KOPT-K1 (cell line): Measurements from ENCODE around the gene SPTBN1.

Source experiments
- H3K27ac ChIP-seq: fragments of 200-600 bp; sonication (generic); 2 replicates; pipeline ENCODE4 v1.5.1; 2016; ENCODE audit warnings: antibody characterized with exemption, mild to moderate bottlenecking, low read depth, low read length; ENCODE audit not compliant: poor library complexity, severe bottlenecking
- H3K36me3 ChIP-seq: fragments of 200-600 bp; sonication (generic); 2 replicates; pipeline ENCODE4 v1.5.1; 2017; ENCODE audit warnings: antibody characterized with exemption, mild to moderate bottlenecking, low read length, moderate library complexity; ENCODE audit not compliant: insufficient read depth
- H3K9me3 ChIP-seq: fragments of 200-600 bp; sonication (generic); 2 replicates; pipeline ENCODE4 v1.5.1; 2017; ENCODE audit warnings: antibody characterized with exemption, low read length, mild to moderate bottlenecking; ENCODE audit not compliant: insufficient read depth, poor library complexity, severe bottlenecking

The SPTBN1 gene

GRCh38 chr2:54428108-54428831, 27.9 kb upstream of the SPTBN1 start:
- H3K27ac ChIP-seq: no peak overlapping the region
- H3K36me3 ChIP-seq: no peaks in the 10 kb centered on the region
- H3K9me3 ChIP-seq: no peaks in the 10 kb centered on the region

DNA sequence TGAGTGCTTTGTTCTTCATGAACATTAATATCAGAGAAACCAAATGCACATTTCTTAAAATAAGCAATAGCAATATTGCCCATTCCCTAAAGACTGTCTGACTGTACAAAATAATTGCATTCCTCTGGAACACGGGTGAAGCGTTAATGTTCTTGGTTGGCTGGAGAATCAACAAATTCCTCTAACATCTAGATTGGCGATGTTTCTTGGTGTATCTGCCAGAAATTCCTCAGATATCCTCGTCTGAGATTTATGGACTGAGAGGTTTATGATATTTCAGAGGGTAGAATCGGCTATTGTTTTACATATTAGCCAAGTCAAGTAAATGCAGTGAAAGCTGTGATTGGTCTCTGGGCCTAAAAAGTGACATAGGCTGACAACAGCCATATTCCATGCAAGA, 27.1 kb upstream of the SPTBN1 start:
- Histone ChIP-seq H3K27ac (no peak overlapping the region), H3K9me3 (no peaks in the 10 kb centered on the region), H3K36me3 (no peaks in the 10 kb centered on the region)

GRCh38 chr2:54429811-54430551, 26.1 kb upstream of the SPTBN1 start:
- Histone ChIP-seq H3K27ac (no peak overlapping the region), H3K36me3 (no peaks in the 10 kb centered on the region), H3K9me3 (no peaks in the 10 kb centered on the region)

GRCh38 chr2:54430649-54431048, 25.5 kb upstream of the SPTBN1 start:
- Histone ChIP-seq H3K9me3 (no peaks in the 10 kb centered on the region), H3K36me3 (no peaks in the 10 kb centered on the region), H3K27ac (no peak overlapping the region)

DNA sequence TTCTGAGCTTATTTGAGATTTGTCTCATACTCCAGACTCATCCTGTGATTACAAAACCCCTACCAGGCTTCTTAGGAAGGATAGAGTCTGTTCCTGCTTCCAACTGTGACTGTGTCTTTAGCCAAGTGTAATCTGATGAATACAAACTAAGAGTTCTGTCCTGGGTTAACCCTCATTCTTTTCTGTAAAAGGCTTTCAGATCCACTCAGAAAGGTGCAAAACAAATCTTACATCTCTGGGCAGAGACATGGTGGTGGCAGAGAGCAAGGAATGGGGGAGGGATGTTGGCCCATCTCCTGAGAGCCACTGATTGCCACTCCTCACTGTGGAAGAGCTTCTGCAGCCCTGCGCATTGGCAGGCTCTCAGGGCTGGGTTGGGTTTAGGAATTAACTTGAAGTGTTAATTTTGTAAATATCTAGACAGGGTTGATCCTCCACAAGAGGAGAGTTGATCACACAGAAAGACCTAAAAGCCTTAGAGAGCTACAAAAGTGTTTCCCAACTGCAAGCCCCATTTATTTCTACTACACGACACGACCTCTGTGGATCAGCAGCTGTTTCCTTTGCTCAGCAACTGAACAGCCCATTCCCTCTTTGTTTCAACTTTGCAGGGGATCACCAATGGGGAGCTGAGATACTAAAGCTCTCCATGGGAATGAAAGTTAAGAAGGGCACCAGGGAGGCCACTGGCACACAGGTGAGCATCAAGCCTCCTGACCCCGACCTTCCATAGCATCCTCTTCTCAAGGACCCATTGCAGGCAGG, 23.7 kb upstream of the SPTBN1 start:
- H3K27ac ChIP-seq: no peak overlapping the region
- H3K36me3 ChIP-seq: no peaks in the 10 kb centered on the region
- no peaks in the 10 kb centered on the region for H3K9me3 ChIP-seq

GRCh38 chr2:54434229-54434628, 21.9 kb upstream of the SPTBN1 start:
- H3K9me3 ChIP-seq: no peaks in the 10 kb centered on the region
- H3K36me3 ChIP-seq: no peaks in the 10 kb centered on the region
- H3K27ac ChIP-seq: no peak overlapping the region

DNA sequence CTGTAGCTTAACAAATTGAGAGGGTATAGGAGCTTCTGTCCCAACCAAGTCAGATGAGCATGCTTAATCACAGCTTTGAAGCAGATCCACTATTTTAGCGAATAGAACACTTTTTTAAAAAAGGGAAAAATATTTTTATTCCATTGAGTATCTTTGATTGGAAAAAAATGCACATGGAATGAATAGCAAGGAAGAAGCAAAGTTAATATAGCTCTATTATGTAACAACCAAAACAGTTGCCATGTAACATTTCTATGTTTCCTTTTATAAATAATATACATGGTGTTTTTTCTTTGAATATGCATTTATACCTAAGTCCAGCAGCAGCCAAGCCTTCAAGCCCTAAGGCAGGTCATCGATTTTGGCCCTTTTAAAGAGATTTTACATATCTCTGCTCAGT, 21.4 kb upstream of the SPTBN1 start:
- H3K9me3 ChIP-seq: no peaks in the 10 kb centered on the region
- H3K27ac ChIP-seq: no peak overlapping the region

DNA sequence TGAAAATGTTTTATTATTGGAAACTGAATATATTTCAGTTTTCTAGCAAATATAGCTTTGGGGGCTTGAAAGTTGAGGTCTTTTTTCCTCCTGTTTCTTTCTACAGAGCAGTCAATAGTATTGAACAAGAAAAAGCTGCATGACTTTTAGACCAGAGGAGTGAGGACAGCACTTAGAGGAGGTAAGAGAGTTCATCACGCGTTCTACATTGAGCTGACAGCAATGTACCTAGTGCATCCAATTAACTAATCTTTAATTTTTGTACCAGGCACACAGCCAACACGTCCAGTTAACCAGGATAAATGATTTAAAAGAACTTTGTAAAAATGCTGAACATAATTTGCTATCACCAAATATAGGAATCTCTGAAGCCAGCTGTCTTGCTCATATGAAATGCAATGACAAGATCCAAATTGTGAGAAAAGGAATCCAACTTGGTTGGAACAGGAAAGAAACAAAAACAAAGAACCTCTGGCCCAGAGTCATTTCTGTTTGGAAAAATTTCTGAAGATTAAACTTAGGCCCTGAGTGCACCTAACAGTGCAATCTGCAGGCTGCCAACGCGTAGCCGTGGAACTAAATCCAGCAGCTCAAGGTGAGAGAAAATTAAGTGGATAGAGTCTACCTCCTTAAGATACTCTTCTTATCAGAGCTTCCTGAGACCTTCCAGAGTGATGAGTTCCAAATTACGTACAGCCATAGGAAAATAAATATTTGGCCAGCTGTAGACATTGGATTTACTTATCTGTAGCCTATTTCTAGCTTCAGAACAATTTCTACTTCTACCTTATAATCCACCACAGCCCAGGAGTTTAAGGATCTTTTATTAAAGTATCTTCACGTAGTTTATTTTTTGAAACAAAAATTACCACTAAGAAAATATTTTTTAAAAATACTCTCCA, 20.6 kb upstream of the SPTBN1 start:
- Histone ChIP-seq H3K27ac (no peak overlapping the region), H3K36me3 (no peaks in the 10 kb centered on the region), H3K9me3 (no peaks in the 10 kb centered on the region)

More for the DNA sequence above, 21.4 kb upstream of the SPTBN1 start:
- no peaks in the 10 kb centered on the region for H3K36me3 ChIP-seq

DNA sequence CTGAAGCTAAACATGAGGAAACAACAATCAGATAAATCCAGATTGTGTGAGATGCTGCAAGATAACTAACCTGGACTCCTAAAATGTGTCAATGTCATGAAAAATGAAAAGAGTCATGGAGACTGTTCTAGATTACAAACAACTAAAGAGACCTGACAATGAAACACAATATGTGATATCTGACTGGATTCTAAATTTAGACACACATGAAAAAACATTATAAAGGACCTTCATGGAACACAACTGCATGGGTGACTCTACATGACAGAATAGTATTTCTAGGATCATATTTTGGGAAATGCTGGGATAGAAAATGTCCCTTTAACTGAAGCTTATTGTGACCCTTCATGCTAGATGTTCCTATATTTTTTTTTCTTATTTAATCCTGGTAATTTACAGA, 18.5 kb upstream of the SPTBN1 start:
- Histone ChIP-seq H3K36me3 (no peaks in the 10 kb centered on the region), H3K27ac (no peak overlapping the region)

GRCh38 chr2:54438271-54438670, 17.9 kb upstream of the SPTBN1 start:
- no peak overlapping the region for H3K27ac ChIP-seq
- no peaks in the 10 kb centered on the region for H3K9me3 ChIP-seq
- no peaks in the 10 kb centered on the region for H3K36me3 ChIP-seq

More for the DNA sequence above, 18.5 kb upstream of the SPTBN1 start:
- no peaks in the 10 kb centered on the region for H3K9me3 ChIP-seq

DNA sequence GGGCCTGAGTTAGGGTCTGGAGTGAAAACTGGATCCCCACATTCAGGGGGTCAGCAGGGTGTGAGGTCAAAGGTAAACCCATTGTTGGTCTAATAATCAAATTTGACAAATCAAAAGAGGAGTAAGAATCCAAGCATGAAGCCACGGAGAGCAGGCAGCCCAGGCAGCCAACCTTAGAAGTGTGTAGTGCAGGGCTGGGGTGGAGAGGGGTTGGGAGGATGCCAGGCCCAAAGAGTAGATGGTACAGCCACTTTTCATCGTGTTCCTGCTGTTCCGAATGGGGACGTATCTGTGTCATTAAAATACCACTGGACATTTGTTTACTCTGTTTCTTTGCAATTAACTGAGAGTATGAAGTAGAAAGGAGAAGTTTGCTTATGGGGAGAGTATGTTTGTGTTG, 16.5 kb upstream of the SPTBN1 start:
- H3K9me3 ChIP-seq: no peaks in the 10 kb centered on the region
- H3K27ac ChIP-seq: no peak overlapping the region

DNA sequence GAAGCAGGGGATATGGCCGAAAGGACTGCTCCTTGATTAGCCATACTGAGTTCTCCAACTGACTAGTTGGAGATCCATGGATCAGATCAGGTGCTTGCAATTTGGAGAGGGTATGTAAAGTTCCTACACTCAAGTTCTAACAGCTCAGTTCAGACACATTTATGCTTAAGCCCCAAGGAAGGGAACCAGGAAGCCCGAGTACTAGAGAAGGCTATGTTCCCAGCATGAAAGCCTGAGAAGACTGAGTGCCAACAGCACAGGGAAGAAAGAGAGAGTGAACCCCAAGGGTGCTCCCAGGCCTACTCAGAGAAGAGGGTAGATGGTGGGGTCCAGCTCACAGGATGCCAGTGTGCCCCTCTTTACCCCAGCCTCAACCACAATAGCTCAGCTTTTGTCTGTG, 16.1 kb upstream of the SPTBN1 start:
- Histone ChIP-seq H3K36me3 (no peaks in the 10 kb centered on the region), H3K9me3 (no peaks in the 10 kb centered on the region), H3K27ac (no peak overlapping the region)

More for the DNA sequence above, 16.5 kb upstream of the SPTBN1 start:
- H3K36me3 ChIP-seq: no peaks in the 10 kb centered on the region

DNA sequence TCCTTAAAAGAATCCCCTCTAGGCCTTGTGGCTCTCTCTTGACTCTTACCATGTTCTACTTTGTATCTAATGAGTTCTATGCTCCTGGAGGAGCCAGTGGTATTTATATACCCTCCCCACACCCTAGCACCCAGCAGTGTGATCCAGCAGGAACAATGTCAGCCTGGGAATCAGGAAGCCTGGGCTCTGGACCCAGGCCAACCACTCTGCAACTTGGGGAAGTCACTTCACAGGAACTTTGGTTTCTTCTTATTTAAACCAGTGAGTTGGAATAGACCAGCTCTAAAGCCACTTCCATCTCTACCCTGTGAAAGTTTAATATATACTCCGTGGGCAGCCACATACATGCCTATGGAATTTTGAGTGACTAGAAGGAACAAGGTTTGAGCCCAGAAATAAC, 11.6 kb upstream of the SPTBN1 start:
- no peak overlapping the region for H3K27ac ChIP-seq
- no peaks in the 10 kb centered on the region for H3K9me3 ChIP-seq
- H3K36me3 ChIP-seq: no peaks in the 10 kb centered on the region

DNA sequence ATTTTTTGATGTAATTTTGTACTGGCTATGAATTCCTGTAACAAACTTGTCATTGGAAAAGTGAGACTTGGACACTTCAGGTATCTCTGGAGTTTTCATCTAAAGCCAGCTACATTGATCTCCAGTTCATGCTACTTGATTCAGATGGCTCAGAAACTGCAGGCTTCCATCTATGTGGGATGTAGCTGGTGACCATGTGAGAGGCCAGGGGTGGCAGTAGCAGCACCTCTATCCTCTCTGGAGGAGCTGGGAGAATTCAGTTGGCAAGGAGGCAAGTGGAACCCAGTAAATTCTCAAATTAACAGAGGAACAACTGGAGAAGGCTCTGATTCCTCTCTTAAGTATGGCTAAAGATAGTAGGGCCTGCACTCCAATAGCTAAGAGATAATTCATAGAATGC, 10.0 kb upstream of the SPTBN1 start:
- H3K9me3 ChIP-seq: no peaks in the 10 kb centered on the region
- no peak overlapping the region for H3K27ac ChIP-seq
- no peaks in the 10 kb centered on the region for H3K36me3 ChIP-seq
